ENCODE data around the gene DCAF10. TPM values are rescaled to one million over a fixed set of nuclear protein-coding genes. Genes with fewer than 3 reads are reported as not detected.

DCAF10 gene
- total and polyA plus RNA-seq, 2 of the 8 experiments (the other 6 are each of a cell fraction or from before 2014, with no cell fraction given), result 7.1 to 15.0 TPM

DNA sequence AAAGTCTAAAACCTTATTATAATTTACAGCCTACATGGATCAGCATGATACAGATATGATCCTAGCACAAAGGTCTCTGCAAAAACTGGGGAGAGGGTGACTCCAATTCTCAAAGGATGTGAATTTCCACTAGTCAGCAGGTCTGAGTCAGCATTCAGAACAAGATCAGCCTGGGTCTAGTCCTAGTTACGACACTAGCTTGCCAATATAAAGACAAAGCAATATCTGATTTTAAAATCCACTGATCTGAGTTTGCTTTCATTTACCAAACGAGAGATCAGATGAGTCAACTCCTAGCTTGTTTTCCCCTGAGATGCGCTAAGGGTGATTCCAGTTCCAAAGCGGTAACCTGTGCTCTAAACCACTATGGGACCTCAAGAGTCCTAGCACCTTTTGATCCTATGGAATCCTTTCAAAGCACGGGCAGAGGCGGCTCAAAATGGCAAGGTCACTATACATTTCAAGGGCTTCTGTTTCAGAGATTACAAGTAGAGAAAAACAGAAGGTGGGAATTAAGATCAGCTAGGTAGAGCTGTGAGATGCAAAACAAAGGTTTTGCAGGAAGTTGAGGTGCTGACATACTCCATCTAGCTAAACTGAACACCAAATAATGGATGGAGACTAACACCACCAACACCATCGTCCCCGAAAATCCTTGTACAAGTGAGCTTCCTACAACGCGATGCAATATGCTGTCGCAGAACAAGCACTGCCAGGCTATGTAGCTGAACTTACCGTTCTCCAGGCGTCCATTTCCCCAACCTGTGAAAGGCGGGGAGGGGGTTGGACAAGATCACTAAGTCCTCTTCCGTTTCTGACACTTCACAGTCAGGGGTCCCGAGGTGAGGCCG lies 102.4 kb downstream of the DCAF10 start:
- TF ChIP-seq EGR1 (IDR thresholded peaks at IDR 0.05; ENCODE audit: borderline replicate concordance, low read depth, low read length), result no peak
- no peak for TF ChIP-seq GABPA (IDR thresholded peaks at IDR 0.05; ENCODE audit: borderline replicate concordance, insufficient read depth, low read length)
- TF ChIP-seq RBBP5 (IDR thresholded peaks at IDR 0.05; ENCODE audit: borderline replicate concordance, low read depth, low read length), result 0 out of 2 replicates have a peak, but pooled peaks have one; percentile 55
- TF ChIP-seq, protein P1, sequence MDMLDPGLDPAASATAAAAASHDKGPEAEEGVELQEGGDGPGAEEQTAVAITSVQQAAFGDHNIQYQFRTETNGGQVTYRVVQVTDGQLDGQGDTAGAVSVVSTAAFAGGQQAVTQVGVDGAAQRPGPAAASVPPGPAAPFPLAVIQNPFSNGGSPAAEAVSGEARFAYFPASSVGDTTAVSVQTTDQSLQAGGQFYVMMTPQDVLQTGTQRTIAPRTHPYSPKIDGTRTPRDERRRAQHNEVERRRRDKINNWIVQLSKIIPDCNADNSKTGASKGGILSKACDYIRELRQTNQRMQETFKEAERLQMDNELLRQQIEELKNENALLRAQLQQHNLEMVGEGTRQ (IDR thresholded peaks at IDR 0.05; ENCODE audit: low read length), result no peak
- no peak for TF ChIP-seq SP4 (IDR thresholded peaks at IDR 0.05; ENCODE audit: low read length)
- TF ChIP-seq RFX5 (IDR thresholded peaks at IDR 0.05; ENCODE audit: borderline replicate concordance, low read depth, low read length), result no peak
- no peak for TF ChIP-seq POU5F1 (IDR thresholded peaks at IDR 0.05; ENCODE audit: low read depth, low read length)
- no peak for TF ChIP-seq CBX5 (IDR thresholded peaks at IDR 0.05; ENCODE audit: low read depth, low read length)
- Histone ChIP-seq H3K79me2 (ENCODE audit: control insufficient read depth in 1 of 2, insufficient read depth in 2 of 2, low read length in 2 of 2) (0 out of 4 replicates have a peak, but pooled peaks cover 0 to 6% of the 10 kb centered on the region in 2 experiments), H4K8ac (ENCODE audit: extremely low read depth, insufficient read depth, low read length) (no peak overlapping the region), H3K14ac (ENCODE audit: insufficient read length) (no peak overlapping the region), H3K4me3 (ENCODE audit: extremely low read depth in 1 of 4, insufficient read depth in 2 of 4, low read depth in 3 of 4, low read length in 4 of 4) (peak overlapping the region; percentile 65 to 90 (median 78)), H4K91ac (replicated peaks; ENCODE audit: insufficient read length, low read length) (no peak overlapping the region), H3K36me3 (ENCODE audit: control insufficient read depth in 2 of 4, insufficient read depth in 4 of 4, low read length in 3 of 4) (peaks cover 0 to 10% (median 7%) of the 10 kb centered on the region in 4 experiments; a peak in 5 of 8 replicates), H4K20me1 (replicated peaks in 1 of 2; ENCODE audit: control insufficient read depth in 1 of 2, insufficient read depth in 2 of 2, low read length in 2 of 2) (peaks cover 0 to 2% of the 10 kb centered on the region in 2 experiments), H4K5ac (ENCODE audit: insufficient read length, low read depth, low read length) (no peak overlapping the region), H3K9ac (replicated peaks in 1 of 4; ENCODE audit: extremely low read depth in 1 of 4, low read depth in 3 of 4, low read length in 3 of 4) (peak overlapping the region; percentile 14 to 67 (median 48); a peak in 6 of 7 replicates), H3K23me2 (ENCODE audit: low read depth, low read length) (peaks cover 6% of the 10 kb centered on the region), H2BK120ac (replicated peaks; ENCODE audit: low read depth, low read length) (no peak overlapping the region), H3K4ac (replicated peaks; ENCODE audit: insufficient read length, low read depth, low read length) (no peak overlapping the region), H3K4me2 (ENCODE audit: insufficient read depth in 1 of 2, low read depth in 2 of 2, low read length in 2 of 2) (peak overlapping the region; percentile 90 to 94), H2BK15ac (ENCODE audit: low read length) (no peak overlapping the region), H3K18ac (ENCODE audit: extremely low read depth, low read length) (no peak overlapping the region), H2BK5ac (ENCODE audit: low read depth, low read length) (0 out of 2 replicates have a peak overlapping the region, but pooled peaks have one; percentile 37), H3K27me3 (replicated peaks in 1 of 4; ENCODE audit: control insufficient read depth in 3 of 4, extremely low read depth in 1 of 4, insufficient read depth in 3 of 4, low read length in 3 of 4) (peaks cover 0 to 3% (median 0%) of the 10 kb centered on the region in 4 experiments; a peak in 3 of 7 replicates), H3K9me3 (ENCODE audit: insufficient read depth in 2 of 2, low read depth in 1 of 2, low read length in 1 of 2) (no peaks in the 10 kb centered on the region), H3K4me1 (replicated peaks in 1 of 4; ENCODE audit: control insufficient read depth in 3 of 4, insufficient read depth in 4 of 4, low read length in 3 of 4) (peaks cover 0 to 8% (median 6%) of the 10 kb centered on the region in 4 experiments; a peak in 3 of 7 replicates), H3K56ac (replicated peaks; ENCODE audit: insufficient read length, low read depth, low read length) (no peak overlapping the region), H3K79me1 (ENCODE audit: low read depth, low read length) (peaks cover 3% of the 10 kb centered on the region; the same call in 1 of the 2 replicates), H2AK5ac (ENCODE audit: low read depth, low read length) (no peak overlapping the region), H2BK12ac (ENCODE audit: low read depth, low read length) (no peak overlapping the region), H2BK20ac (ENCODE audit: low read length) (no peak overlapping the region), H3K27ac (ENCODE audit: low read depth, low read length) (no peak overlapping the region), H3K23ac (ENCODE audit: insufficient read length) (no peak overlapping the region), H2AFZ (ENCODE audit: low read length) (no peak overlapping the region)
- DNase-seq (ENCODE audit: low read depth in 1 of 2, low spot score in 2 of 2) (no peak), FAIRE-seq (peak; percentile 45)
- ChIA-PET CTCF (ENCODE audit: partially characterized antibody) (interaction anchor here (0.6 to 2.0 kb wide), 9 partner anchors 11 to 458 kb away, joined by 3 to 9 read pairs (median 4); no protein-coding TSS in a partner anchor), POLR2A (ENCODE audit: partially characterized antibody) (interaction anchor here (0.8 to 0.9 kb wide), 3 partner anchors 73 to 498 kb away, joined by 3 read pairs; no protein-coding TSS in a partner anchor)
- 12% methylated on average over 17 of the region's 17 CpGs; no CpG with 5 or more reads in 1 of the 2 experiments for WGBS, 2 experiments (ENCODE audit: extremely low coverage in 1 of 2, insufficient coverage in 1 of 2, insufficient read length in 1 of 2, insufficient replicate concordance in 2 of 2, low coverage in 1 of 2, low lambda C conversion rate in 2 of 2, missing lambda C conversion rate in 1 of 2)

Data from H1 (cell line).